Measurements from ENCODE around the gene NPIPB8. TPM values are rescaled to one million over a fixed set of nuclear protein-coding genes. Genes with fewer than 3 reads are reported as not detected.
"Not testable (repeated sequence)": the region's sequence is repeated elsewhere in the genome, so short reads cannot be mapped to it uniquely, and the experiment has no call there.

NPIPB8 gene
- total RNA-seq, 1 experiment from 2014 or later: not detected

- Histone ChIP-seq H3K4me1 (ENCODE audit: control insufficient read depth, insufficient read depth, low read length) (no peaks in the 10 kb centered on the region), H3K36me3 (ENCODE audit: control insufficient read depth, insufficient read depth, low read length) (no peaks in the 10 kb centered on the region), H3K4me3 (ENCODE audit: low read depth in 2 of 2, low read length in 2 of 2) (no peak overlapping the region), H3K9me3 (ENCODE audit: control insufficient read depth, insufficient read depth, low read depth, low read length) (no peaks in the 10 kb centered on the region), H3K27ac (ENCODE audit: low read length) (no peak overlapping the region), H3K27me3 (ENCODE audit: control insufficient read depth, insufficient read depth, low read length) (no peaks in the 10 kb centered on the region)
- CTCF ChIA-PET: no interaction called here
- DNase-seq (ENCODE audit: low read depth, low spot score) (no peak), ATAC-seq (no peak)
- in situ Hi-C loops (cut with HindIII; ENCODE audit: low pct_unique_long_range_greater_than_20kb, low sequenced_read_pairs): no loop called here
- no peak for TF ChIP-seq POLR2AphosphoS5 (IDR thresholded peaks at IDR 0.05; ENCODE audit: low read depth, low read length)
- intact Hi-C loops (cut with micrococcal nuclease; ENCODE audit: unreplicated experiment): no loop called here
- BruUV-seq (replicated peaks): no TSS peak
- POLR2A ChIA-PET: no interaction called here
Measured at GRCh38 chr16:28597692-28598261, 40.1 kb upstream of the NPIPB8 start.

GRCh38 chr16:28599377-28600285, 38.2 kb upstream of the NPIPB8 start:
- H3K27me3 ChIP-seq (ENCODE audit: control insufficient read depth, insufficient read depth, low read length); H3K9me3 ChIP-seq (ENCODE audit: control insufficient read depth, insufficient read depth, low read depth, low read length); H3K4me3 ChIP-seq (ENCODE audit: low read depth in 2 of 2, low read length in 2 of 2); DNase-seq (ENCODE audit: low read depth, low spot score); intact Hi-C loops (cut with micrococcal nuclease; ENCODE audit: unreplicated experiment); H3K4me1 ChIP-seq (ENCODE audit: control insufficient read depth, insufficient read depth, low read length); H3K27ac ChIP-seq (ENCODE audit: low read length); CTCF ChIA-PET; BruUV-seq (replicated peaks); in situ Hi-C loops (cut with HindIII; ENCODE audit: low pct_unique_long_range_greater_than_20kb, low sequenced_read_pairs); POLR2A ChIA-PET; H3K36me3 ChIP-seq (ENCODE audit: control insufficient read depth, insufficient read depth, low read length): not testable (repeated sequence)
- peak; percentile 32; the same call in 1 of the 2 replicates for ATAC-seq

- H3K36me3 ChIP-seq (ENCODE audit: control insufficient read depth, insufficient read depth, low read length); in situ Hi-C loops (cut with HindIII; ENCODE audit: low pct_unique_long_range_greater_than_20kb, low sequenced_read_pairs); ATAC-seq; DNase-seq (ENCODE audit: low read depth, low spot score); CTCF ChIA-PET; intact Hi-C loops (cut with micrococcal nuclease; ENCODE audit: unreplicated experiment); H3K4me1 ChIP-seq (ENCODE audit: control insufficient read depth, insufficient read depth, low read length); H3K27ac ChIP-seq (ENCODE audit: low read length); BruUV-seq (replicated peaks); H3K27me3 ChIP-seq (ENCODE audit: control insufficient read depth, insufficient read depth, low read length); H3K9me3 ChIP-seq (ENCODE audit: control insufficient read depth, insufficient read depth, low read depth, low read length); POLR2A ChIA-PET; H3K4me3 ChIP-seq (ENCODE audit: low read depth in 2 of 2, low read length in 2 of 2): not testable (repeated sequence)
Measured at GRCh38 chr16:28600965-28601364, 36.9 kb upstream of the NPIPB8 start.

GRCh38 chr16:28601589-28601988, 36.3 kb upstream of the NPIPB8 start:
- intact Hi-C loops (cut with micrococcal nuclease; ENCODE audit: unreplicated experiment); H3K36me3 ChIP-seq (ENCODE audit: control insufficient read depth, insufficient read depth, low read length); H3K4me1 ChIP-seq (ENCODE audit: control insufficient read depth, insufficient read depth, low read length); POLR2A ChIA-PET; in situ Hi-C loops (cut with HindIII; ENCODE audit: low pct_unique_long_range_greater_than_20kb, low sequenced_read_pairs); H3K27me3 ChIP-seq (ENCODE audit: control insufficient read depth, insufficient read depth, low read length); H3K9me3 ChIP-seq (ENCODE audit: control insufficient read depth, insufficient read depth, low read depth, low read length); BruUV-seq (replicated peaks); H3K4me3 ChIP-seq (ENCODE audit: low read depth in 2 of 2, low read length in 2 of 2); CTCF ChIA-PET; H3K27ac ChIP-seq (ENCODE audit: low read length); DNase-seq (ENCODE audit: low read depth, low spot score); ATAC-seq: not testable (repeated sequence)

- BruUV-seq (replicated peaks); H3K36me3 ChIP-seq (ENCODE audit: control insufficient read depth, insufficient read depth, low read length); H3K4me1 ChIP-seq (ENCODE audit: control insufficient read depth, insufficient read depth, low read length); H3K27ac ChIP-seq (ENCODE audit: low read length); H3K4me3 ChIP-seq (ENCODE audit: low read depth in 2 of 2, low read length in 2 of 2); in situ Hi-C loops (cut with HindIII; ENCODE audit: low pct_unique_long_range_greater_than_20kb, low sequenced_read_pairs); intact Hi-C loops (cut with micrococcal nuclease; ENCODE audit: unreplicated experiment); H3K27me3 ChIP-seq (ENCODE audit: control insufficient read depth, insufficient read depth, low read length); H3K9me3 ChIP-seq (ENCODE audit: control insufficient read depth, insufficient read depth, low read depth, low read length); DNase-seq (ENCODE audit: low read depth, low spot score); POLR2A ChIA-PET; CTCF ChIA-PET: not testable (repeated sequence)
- ATAC-seq: peak; percentile 22; the same call in 1 of the 2 replicates
Measured at GRCh38 chr16:28602062-28602461, 35.8 kb upstream of the NPIPB8 start.
